NCI-H2171 treated with DMSO at 0.1 percent for 48 hours (cell line): ENCODE data around the gene IGF2R.
"Not testable (repeated sequence)": the region's sequence is repeated elsewhere in the genome, so short reads cannot be mapped to it uniquely, and the experiment has no call there.

Experiments used
- DNase-seq: peaks from one replicate; lab custom pipeline; 2025; lab: John Stamatoyannopoulos, UW

The IGF2R gene

DNA sequence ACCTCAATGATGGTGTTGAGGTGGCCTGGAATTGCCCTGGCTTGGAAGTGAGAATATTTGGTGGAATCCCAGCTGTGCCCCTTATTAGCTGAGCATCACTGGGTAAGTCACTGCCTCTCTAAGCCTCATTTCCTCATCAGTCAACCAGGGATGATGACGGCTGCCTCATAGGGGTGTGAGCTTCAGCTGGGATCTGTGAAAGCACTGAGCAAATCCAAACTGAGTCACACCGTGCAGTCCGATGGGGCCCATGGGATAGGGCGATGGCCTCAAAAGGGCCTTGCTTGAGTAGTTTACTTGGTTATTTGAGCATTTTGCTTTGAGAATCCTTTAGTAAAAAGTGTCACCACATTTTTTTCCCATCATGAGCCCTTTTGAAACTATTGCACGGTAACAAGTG is 153.9 kb downstream of the IGF2R start:
- no peak for DNase-seq

DNA sequence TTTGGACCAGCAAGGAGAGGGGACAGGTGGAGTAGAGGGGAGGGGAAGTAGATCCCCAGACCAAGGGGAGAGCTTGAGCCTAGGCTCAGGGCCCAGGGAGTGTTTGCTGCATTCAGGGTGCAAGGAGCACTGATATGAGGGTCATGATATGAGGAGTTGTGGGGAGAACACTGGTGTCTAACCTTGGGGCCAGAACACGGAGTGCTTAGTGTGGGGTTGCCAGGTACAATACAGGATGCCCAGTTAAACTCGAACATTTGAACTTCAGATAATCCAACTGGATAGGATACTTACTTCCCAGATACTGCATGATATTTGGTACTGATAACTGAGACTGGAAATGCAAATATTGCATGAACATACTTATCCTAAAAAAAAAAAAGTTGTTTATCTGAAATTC is 155.1 kb downstream of the IGF2R start:
- DNase-seq: no peak

DNA sequence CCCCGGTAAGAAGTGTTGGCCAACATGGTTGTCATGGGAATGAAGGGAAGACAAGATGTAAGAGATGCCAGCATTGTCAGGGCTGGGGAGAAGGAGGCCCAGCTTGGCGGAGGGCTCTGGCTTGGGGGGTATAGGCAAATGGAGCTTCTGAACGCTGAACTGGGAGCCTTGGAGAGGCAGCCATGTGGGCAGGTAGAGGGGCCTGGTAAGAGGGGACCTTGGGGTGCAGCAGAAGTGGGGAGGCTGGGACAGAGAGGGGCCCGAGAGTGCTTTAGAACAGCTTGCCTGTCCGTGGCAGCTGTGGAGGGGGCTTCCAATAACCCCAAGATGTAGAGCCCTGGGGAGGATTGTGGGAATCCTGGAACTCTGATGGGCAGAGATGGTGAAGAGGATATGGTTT is 155.7 kb downstream of the IGF2R start:
- no peak for DNase-seq

DNA sequence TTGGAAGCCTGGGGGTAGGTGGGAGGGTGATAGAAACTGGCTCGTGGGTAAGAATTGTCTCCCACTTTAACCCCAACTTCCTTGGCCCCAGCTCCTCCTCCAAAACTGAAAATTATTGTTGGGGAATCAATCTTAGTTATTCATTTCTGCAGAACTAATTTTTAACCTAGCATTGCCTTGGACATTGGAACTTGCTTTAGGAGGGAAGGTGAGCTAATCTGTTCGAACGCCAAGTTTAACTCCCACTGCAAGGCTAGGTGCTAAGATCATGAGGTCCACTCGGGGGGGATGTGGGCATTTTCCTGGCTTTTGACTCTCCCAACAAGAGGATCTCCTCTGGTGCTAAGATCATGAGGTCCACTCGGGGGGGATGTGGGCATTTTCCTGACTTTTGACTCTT is 156.2 kb downstream of the IGF2R start:
- DNase-seq: not testable (repeated sequence)

DNA sequence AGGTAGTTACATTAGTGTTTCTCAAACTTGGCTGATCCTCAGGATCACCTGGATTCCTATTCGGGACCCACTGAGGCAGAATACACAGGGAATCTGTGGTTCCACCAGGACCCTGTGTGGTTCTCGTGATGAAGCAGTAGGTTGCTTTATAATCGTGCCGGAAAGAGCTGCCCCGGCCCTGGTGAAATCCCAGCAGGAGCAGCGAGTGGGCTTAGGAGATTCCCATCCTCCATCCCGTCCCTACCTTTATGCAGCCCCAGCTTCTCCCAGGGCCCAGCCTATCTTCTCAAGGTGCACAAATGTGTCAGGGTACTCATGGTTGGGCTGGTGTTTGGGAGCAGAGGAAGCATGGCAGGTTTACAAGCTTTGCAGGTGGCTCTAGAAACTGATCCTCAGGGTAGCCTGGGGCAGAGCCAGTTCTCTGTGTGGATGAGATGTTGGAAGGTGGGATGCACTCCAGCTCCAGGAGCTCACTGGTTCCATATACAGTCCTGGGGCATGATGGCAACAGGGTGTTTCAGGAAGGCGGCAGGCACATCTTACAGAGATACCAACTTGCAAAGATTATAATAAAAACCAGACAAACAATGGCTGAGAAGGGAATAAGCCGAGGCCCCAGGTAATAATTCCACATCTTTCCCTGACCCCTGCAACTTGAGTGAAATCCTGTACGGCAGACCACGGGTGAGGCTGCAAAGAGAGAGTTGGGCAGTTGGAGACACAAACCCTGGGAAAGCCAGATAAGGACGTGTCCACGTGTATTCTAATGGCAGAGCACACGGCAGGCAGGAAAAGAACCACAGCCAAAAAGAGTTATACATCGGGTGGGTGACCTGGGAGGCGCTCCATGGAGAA is 158.6 kb downstream of the IGF2R start:
- DNase-seq: no peak

DNA sequence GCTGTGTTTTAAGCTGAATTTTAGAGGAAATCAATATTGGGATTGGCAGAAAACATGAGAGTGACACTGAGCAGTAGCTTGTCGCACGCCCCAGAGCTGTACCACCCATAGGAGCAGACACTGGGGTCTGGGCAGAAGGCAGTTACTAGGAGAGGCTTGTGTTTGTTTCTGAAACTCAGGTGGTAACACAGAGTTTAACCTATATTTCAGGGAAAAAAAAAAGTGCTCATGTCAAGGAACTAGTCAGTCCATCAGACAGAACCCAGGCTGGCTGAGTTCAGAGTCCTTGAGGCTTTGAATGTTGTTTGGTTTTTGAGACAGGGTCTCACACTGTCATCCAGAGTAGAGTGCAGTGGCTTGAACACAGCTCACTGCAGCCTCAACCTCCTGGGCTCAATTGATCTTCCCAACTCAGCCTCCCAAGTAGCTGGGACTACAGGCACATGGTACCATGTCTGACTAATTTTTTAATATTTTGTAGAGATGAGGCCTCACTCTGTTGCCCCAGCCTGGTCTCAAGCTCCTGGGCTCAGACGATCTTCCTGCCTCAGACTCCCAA is 159.3 kb downstream of the IGF2R start:
- DNase-seq: no peak

- no peak for DNase-seq
These were observed 160.1 kb downstream of the IGF2R start for GRCh38 chr6:160128879-160129516.

DNA sequence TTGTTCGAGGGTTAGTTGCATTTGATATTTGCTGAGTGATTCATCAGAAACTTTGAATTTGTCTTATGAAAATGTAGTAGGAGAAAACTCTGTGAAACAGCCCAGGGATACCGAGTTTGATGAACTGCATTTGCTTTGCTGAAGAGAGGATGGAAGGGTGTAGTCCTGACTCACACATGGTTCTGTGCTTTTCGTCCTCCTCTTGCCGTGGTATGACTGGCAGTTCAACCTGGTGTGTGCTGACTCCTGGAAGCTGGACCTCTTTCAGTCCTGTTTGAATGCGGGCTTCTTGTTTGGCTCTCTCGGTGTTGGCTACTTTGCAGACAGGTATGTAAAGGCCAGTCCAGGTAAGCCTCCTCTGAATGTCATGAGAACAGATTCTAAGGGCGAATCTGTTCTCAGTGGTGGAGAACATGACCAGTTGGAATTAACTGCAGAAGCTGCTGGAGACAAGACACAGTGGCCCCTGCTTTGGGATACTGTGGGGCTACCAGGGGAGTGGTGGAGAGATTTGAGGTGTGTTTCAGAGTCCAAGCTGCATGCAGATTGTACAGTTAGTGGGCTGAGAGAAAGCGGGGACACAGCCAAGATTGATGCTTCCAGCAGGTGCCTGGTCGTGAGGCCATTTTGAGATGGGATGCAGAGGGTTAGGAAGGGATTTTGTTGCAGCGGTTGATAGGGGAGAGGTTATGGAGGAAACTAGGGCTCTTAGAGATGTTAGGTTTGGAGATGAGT is 161.2 kb downstream of the IGF2R start:
- DNase-seq: no peak

DNA sequence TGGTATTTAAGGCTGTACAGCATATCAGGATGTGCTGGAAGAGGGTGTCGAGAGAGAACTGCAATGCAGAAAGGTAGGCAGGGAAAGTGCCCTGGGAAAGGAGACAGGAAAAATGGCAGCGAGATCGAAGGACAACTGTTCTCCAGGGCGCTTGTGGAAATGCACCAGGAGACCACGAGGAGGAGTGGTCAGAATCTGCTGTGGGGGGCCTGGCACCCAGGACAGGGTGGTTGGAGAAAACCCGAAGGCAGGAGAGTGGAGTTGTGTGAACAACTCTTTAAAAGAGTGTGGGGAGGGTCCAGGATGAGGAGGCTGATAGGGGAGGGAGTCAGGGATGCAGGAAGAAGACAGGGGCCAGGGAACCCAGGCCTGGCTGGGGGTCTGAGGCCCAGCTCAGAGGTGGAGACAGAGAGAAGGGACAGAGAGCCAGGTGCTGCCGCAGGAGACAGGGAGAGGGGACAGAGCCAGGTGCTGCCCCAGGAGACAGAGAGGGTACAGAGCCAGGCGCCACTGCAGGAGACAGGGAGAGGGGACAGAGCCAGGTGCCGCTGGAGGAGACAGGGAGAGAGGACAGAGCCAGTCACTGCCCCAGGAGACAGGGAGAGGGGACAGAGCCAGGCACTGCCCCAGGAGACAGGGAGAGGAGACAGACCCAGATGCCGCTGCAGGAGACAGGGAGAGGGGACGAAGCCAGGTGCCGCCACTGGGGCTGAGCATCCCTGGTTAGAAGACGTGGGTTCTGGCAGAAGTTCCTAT is 162.0 kb downstream of the IGF2R start:
- DNase-seq: no peak

GRCh38 chr6:160131636-160132296 is 162.9 kb downstream of the IGF2R start:
- DNase-seq: no peak

- DNase-seq: no peak
These were observed 163.4 kb downstream of the IGF2R start for GRCh38 chr6:160132297-160132637.

DNA sequence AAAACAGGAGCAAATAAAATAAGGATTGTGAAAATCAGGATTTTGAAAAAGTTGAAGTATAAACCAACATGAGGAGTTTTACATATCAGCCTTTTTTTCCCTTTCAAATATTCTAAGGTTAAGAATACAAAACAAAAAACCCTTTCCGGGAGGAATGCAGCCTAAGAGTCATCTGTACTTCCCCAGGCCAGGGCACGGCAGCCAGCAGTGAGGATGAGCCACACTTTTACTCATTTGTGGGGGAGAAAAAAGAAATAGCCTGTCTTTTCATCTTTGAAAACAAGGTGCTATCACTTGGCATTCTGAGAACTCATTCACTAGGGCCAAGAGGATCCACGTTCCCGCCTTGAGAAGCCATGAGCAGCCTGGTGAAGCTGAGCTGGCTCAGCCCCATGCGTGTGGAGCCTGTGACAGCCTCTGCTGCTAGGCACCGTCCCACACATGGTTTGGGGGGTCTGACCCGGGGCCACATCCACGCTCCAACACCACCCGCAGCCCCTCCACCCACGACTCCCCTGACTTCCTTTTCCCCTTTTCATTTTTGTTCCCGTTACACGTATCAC is 164.0 kb downstream of the IGF2R start:
- no peak for DNase-seq

GRCh38 chr6:160133441-160134336 is 164.8 kb downstream of the IGF2R start:
- no peak for DNase-seq

GRCh38 chr6:160134337-160134751 is 165.5 kb downstream of the IGF2R start:
- DNase-seq: not testable (repeated sequence)

DNA sequence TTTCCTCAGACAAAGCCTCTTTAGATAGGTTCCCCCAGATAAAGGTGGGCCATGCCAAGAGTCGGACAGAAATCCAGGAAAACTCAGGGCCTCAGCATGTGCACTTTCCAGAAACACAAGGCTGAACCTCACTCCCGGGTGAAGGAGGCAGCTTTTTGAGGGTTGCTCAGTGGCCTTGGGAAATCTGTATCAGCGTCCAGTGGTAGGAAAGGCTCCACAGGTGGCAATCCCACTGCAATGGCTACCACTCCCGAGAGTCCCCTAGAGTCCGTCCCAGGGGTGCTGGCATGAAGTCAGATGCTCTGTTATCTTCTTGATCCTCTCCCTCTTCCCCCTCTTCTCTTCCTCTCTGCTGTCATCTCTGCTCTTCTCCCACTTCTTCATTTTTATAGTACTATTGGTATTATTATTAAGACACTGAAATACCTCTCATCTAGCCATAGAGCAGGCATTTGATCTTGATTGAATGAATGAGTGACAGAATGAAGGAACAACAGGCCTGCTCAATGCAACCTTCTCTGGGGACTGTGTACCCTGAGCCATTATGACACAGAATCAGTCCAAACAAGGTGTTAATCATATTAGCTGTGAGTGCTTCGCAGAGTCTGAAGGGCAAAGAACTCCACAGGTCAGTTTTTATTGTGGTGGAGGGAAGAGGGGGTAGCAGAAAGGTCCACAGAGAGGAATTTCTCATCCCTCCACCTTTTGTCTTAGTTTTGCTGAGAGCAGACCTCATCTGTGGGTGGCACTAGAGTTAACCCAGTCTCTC is 166.1 kb downstream of the IGF2R start:
- no peak for DNase-seq

- DNase-seq: no peak
These were observed 167.2 kb downstream of the IGF2R start for GRCh38 chr6:160135907-160136655.

DNA sequence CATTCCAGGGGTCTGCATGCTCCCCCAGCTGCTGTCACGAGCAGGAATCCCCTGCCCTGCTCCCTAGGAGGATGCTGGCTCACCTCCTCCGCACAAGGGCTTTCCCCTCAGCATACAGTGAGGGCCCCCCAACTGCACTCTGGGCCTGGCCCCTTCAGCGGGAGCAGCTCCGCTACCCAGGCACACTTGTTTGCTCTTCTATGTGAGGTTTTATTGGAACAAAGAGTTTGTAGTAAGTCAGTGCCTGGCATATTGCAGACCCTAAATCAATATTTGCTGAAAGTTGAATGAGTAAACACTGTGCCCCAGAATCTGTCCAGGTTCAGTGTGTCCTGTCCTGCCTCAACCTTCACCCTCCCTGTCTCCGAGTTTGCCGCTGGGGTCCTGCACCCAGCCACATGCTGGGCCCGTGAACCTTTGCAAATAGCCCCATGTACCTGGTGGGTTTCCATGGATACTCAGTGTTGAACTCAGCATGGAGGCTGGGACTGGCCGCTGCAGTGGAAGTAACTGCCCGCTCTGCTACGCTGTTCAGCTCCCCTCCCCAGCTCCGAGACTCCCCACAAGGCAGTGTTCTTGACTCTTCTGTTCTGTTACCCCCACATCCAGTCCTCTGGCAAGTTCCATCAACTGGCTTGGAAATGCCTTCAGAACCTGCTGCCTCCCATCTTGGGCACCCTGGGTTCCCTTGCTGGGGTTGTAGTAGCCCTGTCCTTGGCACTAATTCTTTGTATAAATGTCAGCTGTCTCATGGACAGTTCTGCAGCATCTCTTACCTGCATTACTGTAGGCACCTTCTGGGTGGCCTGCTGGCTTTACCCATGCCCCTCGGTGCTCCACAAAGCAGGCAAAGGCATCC is 168.5 kb downstream of the IGF2R start:
- no peak for DNase-seq
